ENCODE measurements around the gene MTTP. TPM values are rescaled to one million over a fixed set of nuclear protein-coding genes. Genes with fewer than 3 reads are reported as not detected.
A peak's percentile ranks its signal among the peaks of the same experiment; 100 is the strongest.

Gene MTTP
- total and polyA plus RNA-seq, 2 experiments from 2014 or later: 40.1 to 92.2 TPM

DNA sequence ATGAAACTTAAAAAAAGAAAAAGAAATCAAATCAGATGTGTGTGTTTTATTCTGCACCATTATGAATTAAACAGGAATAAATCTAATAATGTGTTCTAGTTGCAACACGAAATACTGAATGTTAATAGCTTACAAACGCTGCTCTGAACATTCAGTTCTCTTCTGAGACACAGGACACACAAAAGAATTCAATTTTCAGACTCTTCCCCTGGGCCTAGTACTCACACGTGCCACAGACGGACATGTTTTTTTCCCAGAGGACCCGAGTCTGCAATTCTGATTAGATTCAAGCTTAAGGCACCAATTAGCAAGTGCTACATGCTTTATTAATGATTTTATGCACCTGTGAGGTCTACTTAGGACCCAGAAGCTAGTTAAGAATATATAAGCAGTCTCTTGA is 62.5 kb downstream of the MTTP start:
- no peaks in the 10 kb centered on the region for H3K27me3 ChIP-seq
- H3K36me3 ChIP-seq (replicated peaks; ENCODE audit: insufficient read depth, low read depth): no peaks in the 10 kb centered on the region
- no peak overlapping the region for H3K27ac ChIP-seq
- TF ChIP-seq EZH2 (IDR thresholded peaks at IDR 0.05; ENCODE audit: borderline replicate concordance) (no peak), CTCF (IDR thresholded peaks at IDR 0.05; ENCODE audit: poor library complexity) (no peak), EZH2phosphoT487 (IDR thresholded peaks at IDR 0.05; ENCODE audit: low read depth, severe bottlenecking, unreplicated experiment) (no peak)
- WGBS (ENCODE audit: low lambda C conversion rate, missing lambda C conversion rate): 90% methylated on average over 5 of the region's 5 CpGs
- H2AFZ ChIP-seq: no peak overlapping the region
- H3K9me3 ChIP-seq (ENCODE audit: low read depth): no peaks in the 10 kb centered on the region
- DNase-seq (ENCODE audit: low spot score): no peak
- H3K9me2 ChIP-seq (replicated peaks; ENCODE audit: insufficient read depth): no peaks in the 10 kb centered on the region
- H4K20me1 ChIP-seq (ENCODE audit: insufficient read depth, poor library complexity, severe bottlenecking): no peaks in the 10 kb centered on the region
- no peaks in the 10 kb centered on the region for H3K4me1 ChIP-seq (ENCODE audit: insufficient read depth)
- no peak overlapping the region for H3K4me2 ChIP-seq
- no peak overlapping the region for H3K4me3 ChIP-seq
- no peaks in the 10 kb centered on the region for H3K79me2 ChIP-seq

DNA sequence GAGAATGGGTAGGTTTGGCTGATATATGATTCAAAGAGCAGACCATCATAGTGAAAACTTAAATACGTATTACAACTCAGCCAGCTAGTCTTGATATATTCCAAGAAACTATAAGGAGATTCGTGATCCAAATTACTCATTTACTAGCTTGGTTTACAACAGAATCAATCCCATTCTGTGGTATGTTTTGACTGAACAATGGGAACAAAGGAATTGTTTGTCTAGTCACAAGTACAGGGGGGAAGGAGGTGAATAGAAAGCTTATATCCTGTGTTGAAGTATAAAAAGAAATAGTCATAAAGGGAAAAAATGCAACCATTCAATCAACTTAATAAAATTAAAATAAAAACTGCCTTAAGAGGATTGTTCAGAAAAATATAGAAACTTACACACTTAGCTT is 66.1 kb downstream of the MTTP start:
- TF ChIP-seq CTCF (IDR thresholded peaks at IDR 0.05; ENCODE audit: poor library complexity): no peak
- TF ChIP-seq EZH2 (IDR thresholded peaks at IDR 0.05; ENCODE audit: borderline replicate concordance): no peak
- TF ChIP-seq EZH2phosphoT487 (IDR thresholded peaks at IDR 0.05; ENCODE audit: low read depth, severe bottlenecking, unreplicated experiment): no peak
- WGBS (ENCODE audit: low lambda C conversion rate, missing lambda C conversion rate): 66% methylated on average over 2 of the region's 2 CpGs
- H3K9me2 ChIP-seq (replicated peaks; ENCODE audit: insufficient read depth): no peaks in the 10 kb centered on the region
- DNase-seq (ENCODE audit: low spot score): no peak
- no peak overlapping the region for H3K4me3 ChIP-seq
- H3K4me2 ChIP-seq: no peak overlapping the region
- H3K36me3 ChIP-seq (replicated peaks; ENCODE audit: insufficient read depth, low read depth): no peaks in the 10 kb centered on the region
- H3K27me3 ChIP-seq: no peaks in the 10 kb centered on the region
- peaks cover 3% of the 10 kb centered on the region for H3K4me1 ChIP-seq (ENCODE audit: insufficient read depth)
- H2AFZ ChIP-seq: no peak overlapping the region
- no peaks in the 10 kb centered on the region for H3K79me2 ChIP-seq
- no peak overlapping the region for H3K27ac ChIP-seq
- no peaks in the 10 kb centered on the region for H3K9me3 ChIP-seq (ENCODE audit: low read depth)
- H4K20me1 ChIP-seq (ENCODE audit: insufficient read depth, poor library complexity, severe bottlenecking): no peaks in the 10 kb centered on the region

DNA sequence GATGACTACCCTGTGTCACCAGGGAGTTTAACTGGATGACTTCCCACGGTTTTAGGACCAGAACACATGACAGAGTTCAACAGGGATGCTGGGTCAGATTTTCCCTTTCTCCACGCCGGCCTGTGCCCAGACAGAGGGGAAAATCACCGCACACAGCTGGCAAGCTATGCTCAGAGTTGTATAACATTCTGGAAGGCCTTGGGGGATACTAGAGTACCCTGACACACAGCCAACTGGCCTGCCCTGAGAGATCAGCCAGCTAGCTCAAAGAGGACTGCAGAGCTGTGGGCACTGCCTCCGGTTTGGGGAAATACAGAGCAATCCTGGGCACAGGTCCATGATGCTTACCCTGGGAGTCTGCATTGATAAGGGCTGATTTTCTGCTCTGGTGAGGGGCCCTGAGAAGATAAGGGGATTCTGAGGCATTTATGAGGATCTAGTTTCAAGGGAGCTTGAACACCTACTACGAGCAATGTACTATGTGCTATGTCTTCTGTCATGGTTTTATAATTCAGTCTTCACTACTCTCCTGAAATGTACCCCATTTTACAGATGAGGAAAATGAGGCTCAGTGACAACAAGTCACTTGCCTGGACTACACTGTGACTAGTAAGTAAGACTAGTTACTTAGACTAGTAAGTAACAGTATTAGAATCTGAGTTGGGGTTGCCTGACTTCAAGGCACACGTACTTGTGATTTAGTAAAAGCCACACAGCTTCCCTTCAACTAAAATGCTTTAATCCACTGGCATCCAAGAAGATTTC is 68.3 kb downstream of the MTTP start:
- no peaks in the 10 kb centered on the region for H3K9me2 ChIP-seq (replicated peaks; ENCODE audit: insufficient read depth)
- H3K4me1 ChIP-seq (ENCODE audit: insufficient read depth): peaks cover 3% of the 10 kb centered on the region
- H3K36me3 ChIP-seq (replicated peaks; ENCODE audit: insufficient read depth, low read depth): no peaks in the 10 kb centered on the region
- TF ChIP-seq EZH2phosphoT487 (IDR thresholded peaks at IDR 0.05; ENCODE audit: low read depth, severe bottlenecking, unreplicated experiment) (no peak), EZH2 (IDR thresholded peaks at IDR 0.05; ENCODE audit: borderline replicate concordance) (no peak), CTCF (IDR thresholded peaks at IDR 0.05; ENCODE audit: poor library complexity) (no peak)
- H2AFZ ChIP-seq: peak overlapping the region; percentile 34
- no peak overlapping the region for H3K27ac ChIP-seq
- no peak for DNase-seq (ENCODE audit: low spot score)
- no peaks in the 10 kb centered on the region for H3K27me3 ChIP-seq
- no peaks in the 10 kb centered on the region for H3K9me3 ChIP-seq (ENCODE audit: low read depth)
- peak overlapping the region; percentile 62 for H3K4me2 ChIP-seq
- no peaks in the 10 kb centered on the region for H4K20me1 ChIP-seq (ENCODE audit: insufficient read depth, poor library complexity, severe bottlenecking)
- H3K79me2 ChIP-seq: no peaks in the 10 kb centered on the region
- 61% methylated on average over 7 of the region's 7 CpGs for WGBS (ENCODE audit: low lambda C conversion rate, missing lambda C conversion rate)
- no peak overlapping the region for H3K4me3 ChIP-seq

Measured in hepatocyte (in vitro differentiated cells).